Activated naive CD8-positive, alpha-beta T cell (primary cell): ENCODE data around the gene FOXD1.

Source experiments
- H3K27ac Mint-ChIP-seq: one replicate; pipeline ENCODE4 v1.8.0; 2021; ENCODE audit warnings: mixed read lengths
- H3K27me3 Mint-ChIP-seq: one replicate; pipeline ENCODE4 v1.8.0; 2021; ENCODE audit warnings: mixed read lengths
- H3K36me3 Mint-ChIP-seq: one replicate; pipeline ENCODE4 v1.8.0; 2021; ENCODE audit warnings: mixed read lengths
- H3K4me1 Mint-ChIP-seq: one replicate; pipeline ENCODE4 v1.8.0; 2021; ENCODE audit warnings: low read depth, mixed read lengths
- H3K4me3 Mint-ChIP-seq: one replicate; pipeline ENCODE4 v1.8.0; 2021; ENCODE audit warnings: mild to moderate bottlenecking, mixed read lengths
- H3K9me3 Mint-ChIP-seq: one replicate; pipeline ENCODE4 v1.8.0; 2021; ENCODE audit warnings: low read depth, mixed read lengths

The FOXD1 gene

GRCh38 chr5:73437777-73438644 lies 10.6 kb downstream of the FOXD1 start:
- H3K27me3 Mint-ChIP-seq, result peaks cover 73% of the 10 kb centered on the region
- peak overlapping the region; percentile 15 for H3K4me3 Mint-ChIP-seq
- H3K4me1 Mint-ChIP-seq, result peaks cover 15% of the 10 kb centered on the region
- H3K36me3 Mint-ChIP-seq, result peaks cover 2% of the 10 kb centered on the region
- no peaks in the 10 kb centered on the region for H3K9me3 Mint-ChIP-seq
- H3K27ac Mint-ChIP-seq, result no peak overlapping the region

- no peaks in the 10 kb centered on the region for H3K9me3 Mint-ChIP-seq
- H3K4me1 Mint-ChIP-seq, result peaks cover 15% of the 10 kb centered on the region
- H3K4me3 Mint-ChIP-seq, result peak overlapping the region; percentile 63
- H3K27me3 Mint-ChIP-seq, result peaks cover 70% of the 10 kb centered on the region
- peaks cover 2% of the 10 kb centered on the region for H3K36me3 Mint-ChIP-seq
- no peak overlapping the region for H3K27ac Mint-ChIP-seq
These were observed 11.3 kb downstream of the FOXD1 start for GRCh38 chr5:73437101-73437776.

- peaks cover 15% of the 10 kb centered on the region for H3K4me1 Mint-ChIP-seq
- H3K27me3 Mint-ChIP-seq, result peaks cover 64% of the 10 kb centered on the region
- H3K4me3 Mint-ChIP-seq, result peak overlapping the region; percentile 56
- H3K27ac Mint-ChIP-seq, result no peak overlapping the region
- peaks cover 2% of the 10 kb centered on the region for H3K36me3 Mint-ChIP-seq
- H3K9me3 Mint-ChIP-seq, result no peaks in the 10 kb centered on the region
These were observed 12.0 kb downstream of the FOXD1 start for GRCh38 chr5:73436535-73437100.

- H3K36me3 Mint-ChIP-seq, result peaks cover 2% of the 10 kb centered on the region
- peak overlapping the region; percentile 56 for H3K4me3 Mint-ChIP-seq
- H3K27me3 Mint-ChIP-seq, result peaks cover 60% of the 10 kb centered on the region
- peaks cover 15% of the 10 kb centered on the region for H3K4me1 Mint-ChIP-seq
- H3K9me3 Mint-ChIP-seq, result no peaks in the 10 kb centered on the region
- H3K27ac Mint-ChIP-seq, result no peak overlapping the region
These were observed 12.6 kb downstream of the FOXD1 start for GRCh38 chr5:73435759-73436534.

- peaks cover 2% of the 10 kb centered on the region for H3K36me3 Mint-ChIP-seq
- H3K4me1 Mint-ChIP-seq, result peaks cover 15% of the 10 kb centered on the region
- peaks cover 58% of the 10 kb centered on the region for H3K27me3 Mint-ChIP-seq
- no peak overlapping the region for H3K4me3 Mint-ChIP-seq
- H3K27ac Mint-ChIP-seq, result no peak overlapping the region
- no peaks in the 10 kb centered on the region for H3K9me3 Mint-ChIP-seq
These were observed 13.7 kb downstream of the FOXD1 start for GRCh38 chr5:73434907-73435306.

GRCh38 chr5:73434461-73434860 lies 14.1 kb downstream of the FOXD1 start:
- Mint-ChIP-seq H3K9me3 (no peaks in the 10 kb centered on the region), H3K4me3 (no peak overlapping the region), H3K27me3 (peaks cover 55% of the 10 kb centered on the region), H3K4me1 (peaks cover 15% of the 10 kb centered on the region), H3K36me3 (peaks cover 2% of the 10 kb centered on the region), H3K27ac (no peak overlapping the region)

- peaks cover 54% of the 10 kb centered on the region for H3K27me3 Mint-ChIP-seq
- peaks cover 2% of the 10 kb centered on the region for H3K36me3 Mint-ChIP-seq
- H3K4me3 Mint-ChIP-seq, result no peak overlapping the region
- H3K9me3 Mint-ChIP-seq, result no peaks in the 10 kb centered on the region
- H3K27ac Mint-ChIP-seq, result no peak overlapping the region
- peaks cover 15% of the 10 kb centered on the region for H3K4me1 Mint-ChIP-seq
These were observed 14.6 kb downstream of the FOXD1 start for GRCh38 chr5:73433982-73434342.

GRCh38 chr5:73433272-73433981 lies 15.2 kb downstream of the FOXD1 start:
- Mint-ChIP-seq H3K9me3 (no peaks in the 10 kb centered on the region), H3K4me1 (peaks cover 15% of the 10 kb centered on the region), H3K27ac (no peak overlapping the region), H3K27me3 (peaks cover 50% of the 10 kb centered on the region), H3K36me3 (peaks cover 2% of the 10 kb centered on the region), H3K4me3 (no peak overlapping the region)

GRCh38 chr5:73431204-73431851 lies 17.2 kb downstream of the FOXD1 start:
- peaks cover 7% of the 10 kb centered on the region for H3K4me1 Mint-ChIP-seq
- peaks cover 43% of the 10 kb centered on the region for H3K27me3 Mint-ChIP-seq
- peaks cover 2% of the 10 kb centered on the region for H3K36me3 Mint-ChIP-seq
- H3K9me3 Mint-ChIP-seq, result no peaks in the 10 kb centered on the region
- no peak overlapping the region for H3K4me3 Mint-ChIP-seq
- H3K27ac Mint-ChIP-seq, result no peak overlapping the region

- Mint-ChIP-seq H3K4me3 (no peak overlapping the region), H3K27me3 (peaks cover 27% of the 10 kb centered on the region), H3K4me1 (no peaks in the 10 kb centered on the region), H3K9me3 (no peaks in the 10 kb centered on the region), H3K36me3 (peaks cover 2% of the 10 kb centered on the region), H3K27ac (no peak overlapping the region)
These were observed 22.5 kb downstream of the FOXD1 start for GRCh38 chr5:73426034-73426433.

GRCh38 chr5:73424556-73424977 lies 24.0 kb downstream of the FOXD1 start:
- no peak overlapping the region for H3K27ac Mint-ChIP-seq
- H3K9me3 Mint-ChIP-seq, result no peaks in the 10 kb centered on the region
- peaks cover 5% of the 10 kb centered on the region for H3K4me1 Mint-ChIP-seq
- H3K36me3 Mint-ChIP-seq, result no peaks in the 10 kb centered on the region
- H3K4me3 Mint-ChIP-seq, result no peak overlapping the region
- H3K27me3 Mint-ChIP-seq, result peaks cover 30% of the 10 kb centered on the region

GRCh38 chr5:73422164-73422563 lies 26.4 kb downstream of the FOXD1 start:
- Mint-ChIP-seq H3K36me3 (no peaks in the 10 kb centered on the region), H3K27ac (no peak overlapping the region), H3K4me3 (no peak overlapping the region), H3K27me3 (peaks cover 41% of the 10 kb centered on the region), H3K9me3 (no peaks in the 10 kb centered on the region), H3K4me1 (peaks cover 8% of the 10 kb centered on the region)

- Mint-ChIP-seq H3K27ac (no peak overlapping the region), H3K36me3 (no peaks in the 10 kb centered on the region), H3K9me3 (no peaks in the 10 kb centered on the region), H3K27me3 (peaks cover 48% of the 10 kb centered on the region), H3K4me3 (no peak overlapping the region), H3K4me1 (peaks cover 8% of the 10 kb centered on the region)
These were observed 27.9 kb downstream of the FOXD1 start for GRCh38 chr5:73420666-73421065.
